H1 (cell line): Measurements from ENCODE around the gene CISTR. TPM values are rescaled to one million over a fixed set of nuclear protein-coding genes. Genes with fewer than 3 reads are reported as not detected.

Source experiments
- CTCF ChIA-PET: fragments of 300-600 bp; sonication (Branson Sonifier 250); formaldehyde crosslinking; loops from one replicate; lab custom pipeline; 2021; ENCODE audit not compliant: partially characterized antibody; lab: Charles Lee
- POLR2A ChIA-PET: fragments of 300-600 bp; sonication (Branson Sonifier 250); formaldehyde crosslinking; loops from one replicate; lab custom pipeline; 2021; ENCODE audit warnings: inconsistent platforms; ENCODE audit not compliant: partially characterized antibody; lab: Charles Lee
- DNase-seq, 2 experiments: peaks; one replicate each; pipeline versions ENCODE4 v3.0.0 to v3.0.0-alpha.2; 2010 to 2022; ENCODE audit warnings: low spot score in 2 of 2, low read depth in 1 of 2, mixed read lengths in 1 of 2
- FAIRE-seq: peaks from 2 replicates; lab custom pipeline; 2011; peaks lifted over from hg19 to GRCh38; lab: Jason Lieb, UNC
- H2AFZ ChIP-seq: 2 replicates; pipeline ENCODE4 v1.8.1; 2012; ENCODE audit warnings: low read length, inconsistent platforms
- H2AK5ac ChIP-seq: 2 replicates; pipeline ENCODE4 v1.6.1; 2013; ENCODE audit warnings: low read depth, low read length
- H2BK120ac ChIP-seq: replicated peaks from 2 replicates; pipeline ENCODE3; 2013; ENCODE audit warnings: low read depth, low read length, inconsistent platforms
- H2BK12ac ChIP-seq: 2 replicates; pipeline ENCODE4 v1.6.1; 2013; ENCODE audit warnings: low read depth, low read length
- H2BK15ac ChIP-seq: 2 replicates; pipeline ENCODE4 v1.6.1; 2013; ENCODE audit warnings: low read length
- H2BK20ac ChIP-seq: 2 replicates; pipeline ENCODE4 v1.6.1; 2013; ENCODE audit warnings: low read length
- H2BK5ac ChIP-seq: 2 replicates; pipeline ENCODE4 v1.6.1; 2013; ENCODE audit warnings: low read depth, low read length
- H3K14ac ChIP-seq: 2 replicates; pipeline ENCODE4 v1.6.1; 2013; ENCODE audit warnings: inconsistent platforms; ENCODE audit not compliant: insufficient read length
- H3K18ac ChIP-seq: 2 replicates; pipeline ENCODE4 v1.6.1; 2013; ENCODE audit warnings: low read length; ENCODE audit errors: extremely low read depth
- H3K23ac ChIP-seq: 2 replicates; pipeline ENCODE4 v1.6.1; 2013; ENCODE audit warnings: inconsistent platforms; ENCODE audit not compliant: insufficient read length
- H3K23me2 ChIP-seq: 2 replicates; pipeline ENCODE4 v1.6.1; 2013; ENCODE audit warnings: low read depth, low read length
- H3K27ac ChIP-seq: 2 replicates; pipeline ENCODE4 v1.6.1; 2011; ENCODE audit warnings: low read depth, low read length, inconsistent platforms
- H3K27me3 ChIP-seq, 4 experiments: replicated peaks in 1 of 4; 1 replicate in 1 of 4; 2 replicates in 3 of 4; pipeline versions ENCODE4 v1.6.1 to v1.8.1; 2011 to 2013; ENCODE audit warnings: low read length in 3 of 4, mild to moderate bottlenecking in 3 of 4, inconsistent platforms in 2 of 4, mixed read lengths in 2 of 4, moderate library complexity in 1 of 4; ENCODE audit not compliant: control insufficient read depth in 3 of 4, insufficient read depth in 3 of 4; ENCODE audit errors: extremely low read depth in 1 of 4
- H3K36me3 ChIP-seq, 4 experiments: 2 replicates each; pipeline versions ENCODE4 v1.6.1 to v1.8.1; 2011 to 2013; ENCODE audit warnings: mild to moderate bottlenecking in 4 of 4, low read length in 3 of 4, moderate library complexity in 2 of 4, control low read depth in 1 of 4, inconsistent platforms in 1 of 4; ENCODE audit not compliant: insufficient read depth in 4 of 4, control insufficient read depth in 2 of 4
- H3K4ac ChIP-seq: replicated peaks from 2 replicates; pipeline ENCODE3; 2013; ENCODE audit warnings: low read length, low read depth, mixed read lengths, inconsistent platforms; ENCODE audit not compliant: insufficient read length
- H3K4me1 ChIP-seq, 4 experiments: replicated peaks in 1 of 4; 1 replicate in 1 of 4; 2 replicates in 3 of 4; pipeline versions ENCODE4 v1.6.1 to v1.8.1; 2011 to 2013; ENCODE audit warnings: low read length in 3 of 4, inconsistent platforms in 2 of 4, mixed read lengths in 1 of 4; ENCODE audit not compliant: insufficient read depth in 4 of 4, control insufficient read depth in 3 of 4
- H3K4me2 ChIP-seq, 2 experiments: 2 replicates each; pipeline versions ENCODE4 v1.6.1 to v1.8.1; 2011 to 2013; ENCODE audit warnings: low read depth in 2 of 2, low read length in 2 of 2, control low read depth in 1 of 2, inconsistent platforms in 1 of 2, mild to moderate bottlenecking in 1 of 2; ENCODE audit not compliant: insufficient read depth in 1 of 2
- H3K4me3 ChIP-seq, 4 experiments: fragments of 200-600, 300-600 bp in 1 of 4; sonication (generic), shearing (Covaris generic), sonication (Bioruptor Twin) in 1 of 4; 2 replicates each; pipeline versions ENCODE4 v1.5.1 to v1.8.1; 2011 to 2016; ENCODE audit warnings: low read length in 4 of 4, low read depth in 3 of 4, control low read depth in 2 of 4, inconsistent platforms in 2 of 4, mild to moderate bottlenecking in 2 of 4, mixed read lengths in 1 of 4, moderate library complexity in 1 of 4; ENCODE audit not compliant: insufficient read depth in 2 of 4; ENCODE audit errors: extremely low read depth in 1 of 4
- H3K56ac ChIP-seq: replicated peaks from 2 replicates; pipeline ENCODE3; 2013; ENCODE audit warnings: low read depth, mild to moderate bottlenecking, mixed read lengths, low read length, inconsistent platforms; ENCODE audit not compliant: insufficient read length
- H3K79me1 ChIP-seq: 2 replicates; pipeline ENCODE4 v1.6.1; 2013; ENCODE audit warnings: low read depth, low read length, control low read depth
- H3K79me2 ChIP-seq, 2 experiments: 2 replicates each; pipeline versions ENCODE4 v1.6.1 to v1.8.1; 2012 to 2013; ENCODE audit warnings: low read length in 2 of 2, mild to moderate bottlenecking in 2 of 2, inconsistent platforms in 1 of 2; ENCODE audit not compliant: insufficient read depth in 2 of 2, control insufficient read depth in 1 of 2
- H3K9ac ChIP-seq, 4 experiments: replicated peaks in 1 of 4; 1 replicate in 1 of 4; 2 replicates in 3 of 4; pipeline versions ENCODE4 v1.6.1 to v1.8.1; 2011 to 2013; ENCODE audit warnings: low read depth in 3 of 4, low read length in 3 of 4, control low read depth in 2 of 4, mild to moderate bottlenecking in 2 of 4, moderate library complexity in 2 of 4, inconsistent platforms in 1 of 4; ENCODE audit errors: extremely low read depth in 1 of 4
- H3K9me3 ChIP-seq, 2 experiments: 2 replicates each; pipeline versions ENCODE4 v1.6.1 to v1.8.1; 2012 to 2013; ENCODE audit warnings: mild to moderate bottlenecking in 2 of 2, moderate library complexity in 2 of 2, control low read depth in 1 of 2, inconsistent platforms in 1 of 2, low read depth in 1 of 2, low read length in 1 of 2, mixed read lengths in 1 of 2; ENCODE audit not compliant: insufficient read depth in 2 of 2
- H4K20me1 ChIP-seq, 2 experiments: replicated peaks in 1 of 2; 2 replicates each; pipeline versions ENCODE3 to v1.8.1; 2011 to 2013; ENCODE audit warnings: inconsistent platforms in 2 of 2, low read length in 2 of 2, mild to moderate bottlenecking in 1 of 2; ENCODE audit not compliant: insufficient read depth in 2 of 2, control insufficient read depth in 1 of 2
- H4K5ac ChIP-seq: 2 replicates; pipeline ENCODE4 v1.6.1; 2013; ENCODE audit warnings: low read length, low read depth, mixed read lengths, inconsistent platforms; ENCODE audit not compliant: insufficient read length
- H4K8ac ChIP-seq: 2 replicates; pipeline ENCODE4 v1.8.0; 2013; ENCODE audit warnings: mild to moderate bottlenecking, moderate library complexity, low read length, inconsistent platforms; ENCODE audit not compliant: insufficient read depth; ENCODE audit errors: extremely low read depth
- H4K91ac ChIP-seq: replicated peaks from 2 replicates; pipeline ENCODE3; 2013; ENCODE audit warnings: low read length, mixed read lengths, inconsistent platforms; ENCODE audit not compliant: insufficient read length
- WGBS, 2 experiments: shearing (Covaris generic) in 1 of 2; methylation state at CpG; one replicate each; pipeline versions ENCODE4 v1.1.6 to v1.1.7; 2013 to 2015; ENCODE audit warnings: low lambda C conversion rate in 2 of 2, mixed read lengths in 2 of 2, inconsistent platforms in 1 of 2, low coverage in 1 of 2, missing lambda C conversion rate in 1 of 2; ENCODE audit not compliant: insufficient replicate concordance in 2 of 2, insufficient coverage in 1 of 2, insufficient read length in 1 of 2; ENCODE audit errors: extremely low coverage in 1 of 2, missing lambda C conversion rate in 1 of 2; 5-methylcytosine and 5-hydroxymethylcytosine counted together
- polyA plus RNA-seq, 7 experiments: library from polyadenylated mRNA; depleted of rRNA in 3 of 7; stranded (reverse) in 5 of 7; unstranded in 2 of 7; fragments of >200 nt in 5 of 7; fragments of 200-250 nt in 2 of 7; gene quantifications; 1 replicate in 5 of 7; 2 replicates in 1 of 7; 4 replicates in 1 of 7; pipeline versions ENCODE4 v1.2.1 to v1.2.3, GENCODE V29; 2011 to 2013; ENCODE audit warnings: missing spikeins in 2 of 7, mixed read lengths in 2 of 7
- total RNA-seq: library from RNA; stranded (reverse); fragmentation: NEBNext Ultra II Directional; extraction: Animal tissue kit (Norgen Biotek cat#: 25700); gene quantifications from 2 replicates; pipeline ENCODE4 v1.2.1, GENCODE V29; 2021

The CISTR gene
- total and polyA plus RNA-seq, 2 of the 8 experiments (the other 6 are each of a cell fraction or from before 2014, with no cell fraction given) = not detected

GRCh38 chr12:53725824-53726223 is 26.0 kb downstream of the CISTR start:
- Histone ChIP-seq H3K4ac (no peak overlapping the region), H3K18ac (no peak overlapping the region), H2AFZ (no peak overlapping the region), H3K4me1 (peaks cover 0 to 11% (median 1%) of the 10 kb centered on the region in 4 experiments; a peak in 5 of 7 replicates), H3K79me2 (no peaks in the 10 kb centered on the region), H3K27ac (no peak overlapping the region), H3K4me2 (peak overlapping the region in 1 of 2 experiments; percentile 86; a peak in 1 of 4 replicates), H3K4me3 (no peak overlapping the region), H3K79me1 (no peaks in the 10 kb centered on the region), H2AK5ac (no peak overlapping the region), H3K9ac (no peak overlapping the region), H3K14ac (no peak overlapping the region), H3K56ac (no peak overlapping the region), H4K91ac (no peak overlapping the region), H2BK12ac (no peak overlapping the region), H3K36me3 (no peaks in the 10 kb centered on the region; a peak in 1 of 8 replicates), H4K8ac (no peak overlapping the region), H4K5ac (no peak overlapping the region), H2BK120ac (no peak overlapping the region), H2BK5ac (no peak overlapping the region), H2BK20ac (no peak overlapping the region), H3K23me2 (peaks cover 3% of the 10 kb centered on the region; the same call in 1 of the 2 replicates), H3K27me3 (peaks cover 0 to 3% (median 0%) of the 10 kb centered on the region in 4 experiments; a peak in 1 of 7 replicates), H4K20me1 (no peaks in the 10 kb centered on the region), H3K23ac (no peak overlapping the region), H2BK15ac (no peak overlapping the region), H3K9me3 (no peaks in the 10 kb centered on the region)
- 55% methylated on average over 4 of the region's 4 CpGs; no CpG with 5 or more reads in 1 of the 2 experiments for WGBS, 2 experiments
- ChIA-PET POLR2A (interaction anchor here (1.5 kb wide), 1 partner anchor 29 kb away, joined by 4 read pairs; no protein-coding TSS in a partner anchor), CTCF (interaction anchor here (0.9 to 14.5 kb wide), 5 partner anchors 12 to 205 kb away, joined by 3 to 237 read pairs (median 8); no protein-coding TSS in a partner anchor)
- FAIRE-seq (no peak), DNase-seq (no peak)
